HG03558 (cell line): ENCODE results near the gene DMPK.
"Not testable (repeated sequence)": the region's sequence is repeated elsewhere in the genome, so short reads cannot be mapped to it uniquely, and the experiment has no call there.

Source experiments
- ATAC-seq: cut with Tn5 transposase; IDR thresholded peaks from one replicate; pipeline ENCODE4 v1.9.1; 2021; ENCODE audit warnings: moderate number of reproducible peaks; ENCODE audit not compliant: unreplicated experiment; ENCODE audit errors: extremely low read depth

DMPK gene

GRCh38 chr19:45754323-45754722 is 28.0 kb downstream of the DMPK start:
- no peak for ATAC-seq

GRCh38 chr19:45753548-45753947 is 28.7 kb downstream of the DMPK start:
- no peak for ATAC-seq

- ATAC-seq: no peak
Observed at GRCh38 chr19:45752639-45753038, 29.7 kb downstream of the DMPK start.

- ATAC-seq: not testable (repeated sequence)
Observed at GRCh38 chr19:45751483-45751882, 30.8 kb downstream of the DMPK start.

- ATAC-seq: no peak
Observed at GRCh38 chr19:45747513-45747912, 34.8 kb downstream of the DMPK start.

GRCh38 chr19:45746866-45747265 is 35.4 kb downstream of the DMPK start:
- no peak for ATAC-seq

GRCh38 chr19:45745606-45746005 is 36.7 kb downstream of the DMPK start:
- no peak for ATAC-seq

- no peak for ATAC-seq
Observed at GRCh38 chr19:45742969-45743368, 39.3 kb downstream of the DMPK start.

GRCh38 chr19:45739498-45740439 is 42.5 kb downstream of the DMPK start:
- ATAC-seq: no peak

GRCh38 chr19:45733160-45733810 is 49.0 kb downstream of the DMPK start, which contains the start of gene MEIOSIN:
Gene MEIOSIN, plus strand, starts transcription at chr19:45733439. Its CDS starts 1,938 bp downstream, at chr19:45735377.
- no peak for ATAC-seq

GRCh38 chr19:45730368-45731288 is 51.7 kb downstream of the DMPK start, which contains the start of gene FBXO46:
Gene FBXO46, minus strand, starts transcription at chr19:45730896. Its CDS starts 17,401 bp downstream, at chr19:45713495.
- peak; percentile 76 for ATAC-seq

GRCh38 chr19:45729800-45730290 is 52.4 kb downstream of the DMPK start:
- ATAC-seq: no peak

GRCh38 chr19:45728683-45729082 is 53.6 kb downstream of the DMPK start:
- not testable (repeated sequence) for ATAC-seq

GRCh38 chr19:45720065-45720464 is 62.2 kb downstream of the DMPK start:
- ATAC-seq: not testable (repeated sequence)
